ENCODE results near the gene TSGA10IP.

Gene TSGA10IP

GRCh38 chr11:65934014-65934413 lies 11.3 kb upstream of the TSGA10IP start:
- DNase-seq (ENCODE audit: low read depth) = no peak
- TF ChIP-seq CTCF (conservative IDR thresholded peaks at IDR 0.05; ENCODE audit: low read length) = no peak
- no peak overlapping the region for H3K4me3 ChIP-seq (ENCODE audit: low read length)

- no peak overlapping the region for H3K4me3 ChIP-seq (ENCODE audit: low read length)
- no peak for DNase-seq (ENCODE audit: low read depth)
- TF ChIP-seq CTCF (conservative IDR thresholded peaks at IDR 0.05; ENCODE audit: low read length) = no peak
Observed at GRCh38 chr11:65937766-65938165, 7.5 kb upstream of the TSGA10IP start.

GRCh38 chr11:65941720-65942310 lies 3.5 kb upstream of the TSGA10IP start:
- no peak overlapping the region for H3K4me3 ChIP-seq (ENCODE audit: low read length)
- DNase-seq (ENCODE audit: low read depth) = no peak
- no peak for TF ChIP-seq CTCF (conservative IDR thresholded peaks at IDR 0.05; ENCODE audit: low read length)

DNA sequence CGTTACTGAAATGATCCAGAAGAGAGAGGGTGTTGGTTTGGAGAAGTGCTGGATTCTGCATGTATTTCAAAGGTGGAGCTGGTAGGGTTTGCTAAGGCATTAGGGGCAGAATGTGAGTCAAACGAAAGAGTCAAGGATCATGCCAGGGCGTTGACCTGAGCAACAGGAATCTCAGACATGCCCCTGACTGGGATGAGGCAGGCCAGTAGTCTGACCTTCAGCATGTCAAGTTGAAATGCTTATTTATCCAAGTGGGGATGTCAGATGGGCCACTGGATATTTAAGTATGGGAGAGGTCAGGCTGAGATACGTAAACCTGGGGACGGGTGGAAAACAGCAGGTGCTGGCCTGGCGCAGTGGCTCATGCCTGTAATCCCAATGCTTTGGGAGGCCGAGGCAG lies 2.7 kb upstream of the TSGA10IP start:
- TF ChIP-seq CTCF (conservative IDR thresholded peaks at IDR 0.05; ENCODE audit: low read length) = no peak
- H3K4me3 ChIP-seq (ENCODE audit: low read length) = no peak overlapping the region
- DNase-seq (ENCODE audit: low read depth) = no peak

- no peak for TF ChIP-seq CTCF (conservative IDR thresholded peaks at IDR 0.05; ENCODE audit: low read length)
- DNase-seq (ENCODE audit: low read depth) = no peak
- H3K4me3 ChIP-seq (ENCODE audit: low read length) = no peak overlapping the region
Observed at GRCh38 chr11:65944191-65944590, 1.1 kb upstream of the TSGA10IP start.

- no peak for TF ChIP-seq CTCF (conservative IDR thresholded peaks at IDR 0.05; ENCODE audit: low read length)
- no peak overlapping the region for H3K4me3 ChIP-seq (ENCODE audit: low read length)
- no peak for DNase-seq (ENCODE audit: low read depth)
Observed at GRCh38 chr11:65944767-65945166, 513 bp upstream of the TSGA10IP start.

- no peak for TF ChIP-seq CTCF (conservative IDR thresholded peaks at IDR 0.05; ENCODE audit: low read length)
- H3K4me3 ChIP-seq (ENCODE audit: low read length) = no peak overlapping the region
- no peak for DNase-seq (ENCODE audit: low read depth)
Observed at GRCh38 chr11:65945941-65946558, 770 bp downstream of the TSGA10IP start.
